B cell (primary cell): ENCODE measurements around the gene RAI1. TPM values are rescaled to one million over a fixed set of nuclear protein-coding genes. Genes with fewer than 3 reads are reported as not detected.
"Not testable (repeated sequence)": the region's sequence is repeated elsewhere in the genome, so short reads cannot be mapped to it uniquely, and the experiment has no call there.

ENCODE experiments used
- ATAC-seq: fragments of 200-7000 bp; cut with Tn5 transposase; one replicate; pipeline ENCODE4 v1.10.0; 2021; ENCODE audit warnings: low read depth, mild to moderate bottlenecking, moderate number of reproducible peaks, moderate library complexity
- CTCF ChIA-PET: fragments of 350-600 bp; sonication (Branson Sonifier 250); formaldehyde crosslinking; loops from one replicate; lab custom pipeline; 2021; ENCODE audit warnings: antibody characterized with exemption, inconsistent platforms; lab: Charles Lee
- POLR2A ChIA-PET: fragments of 350-600 bp; sonication (Branson Sonifier 250); formaldehyde crosslinking; loops from one replicate; lab custom pipeline; 2021; ENCODE audit warnings: antibody characterized with exemption; lab: Charles Lee
- DNase-seq: peaks from one replicate; pipeline ENCODE4 v3.0.0; 2013
- H2AFZ ChIP-seq: 2 replicates; pipeline ENCODE4 v1.6.1; 2012; ENCODE audit warnings: mild to moderate bottlenecking, low read depth, low read length; ENCODE audit not compliant: insufficient read depth, poor library complexity, severe bottlenecking
- H3K27ac ChIP-seq, 2 donors: 1 replicate in 1 of 2; 2 replicates in 1 of 2; pipeline ENCODE4 v1.5.1; 2012 to 2013; ENCODE audit warnings: low read length in 2 of 2, mild to moderate bottlenecking in 2 of 2, moderate library complexity in 1 of 2
- H3K27me3 ChIP-seq, 4 experiments: fragments of 200-600 bp in 1 of 4; sonication (generic) in 1 of 4; replicated peaks in 1 of 4; 1 replicate in 2 of 4; 2 replicates in 2 of 4; pipeline versions ENCODE4 v1.6.1 to v1.7.0; 2013 to 2016; ENCODE audit warnings: low read length in 3 of 4, mild to moderate bottlenecking in 2 of 4, mixed read lengths in 1 of 4, moderate library complexity in 1 of 4; ENCODE audit not compliant: insufficient read depth in 4 of 4, control insufficient read depth in 3 of 4; ENCODE audit errors: control extremely low read depth in 1 of 4
- H3K36me3 ChIP-seq, 2 experiments: replicated peaks in 1 of 2; 1 replicate in 1 of 2; 2 replicates in 1 of 2; pipeline versions ENCODE4 v1.6.1 to v1.7.1; 2013; ENCODE audit warnings: low read length in 1 of 2; ENCODE audit not compliant: insufficient read depth in 2 of 2, control insufficient read depth in 1 of 2; ENCODE audit errors: control extremely low read depth in 1 of 2, extremely low read depth in 1 of 2
- H3K4me1 ChIP-seq, 2 donors: fragments of 200-600 bp in 1 of 2; sonication (generic) in 1 of 2; 1 replicate in 1 of 2; 2 replicates in 1 of 2; pipeline versions ENCODE4 v1.5.1 to v1.6.1; 2013 to 2017; ENCODE audit warnings: low read length in 2 of 2; ENCODE audit not compliant: control insufficient read depth in 2 of 2, insufficient read depth in 2 of 2
- H3K4me2 ChIP-seq: replicated peaks from 2 replicates; pipeline ENCODE3; 2012; ENCODE audit warnings: mild to moderate bottlenecking, low read depth, low read length; ENCODE audit not compliant: poor library complexity, severe bottlenecking
- H3K4me3 ChIP-seq, 5 experiments: fragments of 200-600 bp in 1 of 5; sonication (generic) in 1 of 5; 1 replicate in 3 of 5; 2 replicates in 2 of 5; pipeline versions ENCODE4 v1.5.1 to v1.7.0; 2011 to 2016; ENCODE audit warnings: low read length in 4 of 5, mild to moderate bottlenecking in 4 of 5, low read depth in 2 of 5, control low read depth in 1 of 5, moderate library complexity in 1 of 5; ENCODE audit not compliant: insufficient read depth in 1 of 5; ENCODE audit errors: control extremely low read depth in 1 of 5, extremely low read depth in 1 of 5
- H3K79me2 ChIP-seq: fragments of 200-600 bp; sonication (generic); one replicate; pipeline ENCODE4 v1.6.0; 2016; ENCODE audit warnings: low read length; ENCODE audit not compliant: control insufficient read depth, insufficient read depth
- H3K9ac ChIP-seq: fragments of 200-600 bp; sonication (generic); 2 replicates; pipeline ENCODE4 v1.6.1; 2017; ENCODE audit warnings: mild to moderate bottlenecking, low read length, moderate library complexity
- H3K9me3 ChIP-seq, 3 donors: one replicate each; pipeline versions ENCODE4 v1.6.1 to v1.7.1; 2013; ENCODE audit warnings: low read length in 2 of 3; ENCODE audit not compliant: control insufficient read depth in 2 of 3, insufficient read depth in 1 of 3; ENCODE audit errors: control extremely low read depth in 1 of 3
- H4K20me1 ChIP-seq: 2 replicates; pipeline ENCODE4 v1.6.0; 2012; ENCODE audit warnings: mild to moderate bottlenecking, low read length; ENCODE audit not compliant: insufficient read depth, control insufficient read depth, poor library complexity, severe bottlenecking
- H3K27ac Mint-ChIP-seq: one replicate; pipeline ENCODE4 v1.8.0; 2021; ENCODE audit warnings: mixed read lengths
- H3K27me3 Mint-ChIP-seq: one replicate; pipeline ENCODE4 v1.8.0; 2021; ENCODE audit warnings: mixed read lengths
- H3K4me1 Mint-ChIP-seq: one replicate; pipeline ENCODE4 v1.8.0; 2021; ENCODE audit warnings: mixed read lengths
- H3K4me3 Mint-ChIP-seq: one replicate; pipeline ENCODE4 v1.8.0; 2021; ENCODE audit warnings: mixed read lengths
- H3K9me3 Mint-ChIP-seq: one replicate; pipeline ENCODE4 v1.8.0; 2022; ENCODE audit warnings: mixed read lengths; ENCODE audit not compliant: insufficient read depth
- EZH2 ChIP-seq: IDR thresholded peaks from 2 replicates; pipeline ENCODE4 v1.6.1; 2012; ENCODE audit warnings: borderline replicate concordance, low read depth, mild to moderate bottlenecking, moderate library complexity, low read length; ENCODE audit not compliant: insufficient read depth, poor library complexity, severe bottlenecking
- WGBS: methylation state at CpG from one replicate; pipeline ENCODE4 v1.1.5; 2013; ENCODE audit warnings: missing lambda C conversion rate; ENCODE audit not compliant: insufficient coverage; 5-methylcytosine and 5-hydroxymethylcytosine counted together
- intact Hi-C: fragments of 100-400 bp; cut with micrococcal nuclease; formaldehyde crosslinking; loops from one replicate; pipeline ENCODE4 v1.10.0; 2022
- polyA plus RNA-seq: library from polyadenylated mRNA; depleted of rRNA; stranded (reverse); fragments of >200 nt; gene quantifications from 2 replicates; pipeline ENCODE4 v1.2.3, GENCODE V29; 2012
- total RNA-seq, 2 donors: library from RNA; stranded (reverse); fragments of 120-200 nt in 1 of 2; gene quantifications; 1 replicate in 1 of 2; 2 replicates in 1 of 2; pipeline versions ENCODE4 v1.2.3 to v1.2.4, GENCODE V29; 2013 to 2022
- TF ChIP-seq, protein P1 (sequence below): fragments of 200-600 bp; IDR thresholded peaks from one replicate; pipeline ENCODE4 v1.8.0; 2022; ENCODE audit warnings: antibody characterized with exemption, mild to moderate bottlenecking

The RAI1 gene
- total and polyA plus RNA-seq, 2 donors (not counting 1 experiment from before 2014, with no cell fraction given): 4.7 to 34.0 TPM

DNA sequence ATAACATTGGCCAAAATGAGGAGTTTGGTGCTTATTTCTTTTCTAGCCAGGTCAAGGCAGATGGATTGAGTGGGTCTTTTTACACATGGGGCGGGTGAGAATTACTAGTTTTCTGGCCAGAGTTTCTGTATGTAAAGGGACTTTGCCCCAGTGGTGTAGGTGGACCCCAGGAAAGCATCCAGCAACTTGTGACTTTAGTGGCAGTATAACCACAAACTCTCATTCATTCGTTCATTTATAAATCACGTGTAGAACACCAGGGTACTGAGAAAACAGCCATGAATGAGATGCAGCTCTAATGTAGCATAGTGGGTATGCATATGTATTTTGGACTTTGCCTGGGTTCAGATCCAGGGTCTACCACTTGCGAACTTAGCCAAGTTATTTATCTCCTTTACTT is 8.1 kb downstream of the RAI1 start:
- H3K27ac ChIP-seq: no peak overlapping the region
- no peaks in the 10 kb centered on the region for H3K36me3 ChIP-seq
- peaks cover 78% of the 10 kb centered on the region for H3K79me2 ChIP-seq
- H2AFZ ChIP-seq: no peak overlapping the region
- no peaks in the 10 kb centered on the region for H4K20me1 ChIP-seq
- WGBS: 84% methylated on average over 3 of the region's 4 CpGs
- intact Hi-C loops: no loop called here
- CTCF ChIA-PET: no interaction called here
- no peak for TF ChIP-seq EZH2
- TF ChIP-seq, protein P1, sequence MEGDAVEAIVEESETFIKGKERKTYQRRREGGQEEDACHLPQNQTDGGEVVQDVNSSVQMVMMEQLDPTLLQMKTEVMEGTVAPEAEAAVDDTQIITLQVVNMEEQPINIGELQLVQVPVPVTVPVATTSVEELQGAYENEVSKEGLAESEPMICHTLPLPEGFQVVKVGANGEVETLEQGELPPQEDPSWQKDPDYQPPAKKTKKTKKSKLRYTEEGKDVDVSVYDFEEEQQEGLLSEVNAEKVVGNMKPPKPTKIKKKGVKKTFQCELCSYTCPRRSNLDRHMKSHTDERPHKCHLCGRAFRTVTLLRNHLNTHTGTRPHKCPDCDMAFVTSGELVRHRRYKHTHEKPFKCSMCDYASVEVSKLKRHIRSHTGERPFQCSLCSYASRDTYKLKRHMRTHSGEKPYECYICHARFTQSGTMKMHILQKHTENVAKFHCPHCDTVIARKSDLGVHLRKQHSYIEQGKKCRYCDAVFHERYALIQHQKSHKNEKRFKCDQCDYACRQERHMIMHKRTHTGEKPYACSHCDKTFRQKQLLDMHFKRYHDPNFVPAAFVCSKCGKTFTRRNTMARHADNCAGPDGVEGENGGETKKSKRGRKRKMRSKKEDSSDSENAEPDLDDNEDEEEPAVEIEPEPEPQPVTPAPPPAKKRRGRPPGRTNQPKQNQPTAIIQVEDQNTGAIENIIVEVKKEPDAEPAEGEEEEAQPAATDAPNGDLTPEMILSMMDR: no peak
- H3K27ac Mint-ChIP-seq: no peak overlapping the region
- H3K4me3 Mint-ChIP-seq: no peak overlapping the region
- no peak for DNase-seq
- no peak overlapping the region for H3K4me2 ChIP-seq
- H3K27me3 ChIP-seq: no peaks in the 10 kb centered on the region
- no peaks in the 10 kb centered on the region for H3K9me3 Mint-ChIP-seq
- no peak overlapping the region for H3K9ac ChIP-seq
- POLR2A ChIA-PET: no interaction called here
- no peaks in the 10 kb centered on the region for H3K27me3 Mint-ChIP-seq
- H3K4me1 Mint-ChIP-seq: peaks cover 52% of the 10 kb centered on the region
- H3K4me1 ChIP-seq: peaks cover 41% of the 10 kb centered on the region in 2 donors
- ATAC-seq: no peak
- H3K9me3 ChIP-seq: no peaks in the 10 kb centered on the region
- H3K4me3 ChIP-seq: no peak overlapping the region

DNA sequence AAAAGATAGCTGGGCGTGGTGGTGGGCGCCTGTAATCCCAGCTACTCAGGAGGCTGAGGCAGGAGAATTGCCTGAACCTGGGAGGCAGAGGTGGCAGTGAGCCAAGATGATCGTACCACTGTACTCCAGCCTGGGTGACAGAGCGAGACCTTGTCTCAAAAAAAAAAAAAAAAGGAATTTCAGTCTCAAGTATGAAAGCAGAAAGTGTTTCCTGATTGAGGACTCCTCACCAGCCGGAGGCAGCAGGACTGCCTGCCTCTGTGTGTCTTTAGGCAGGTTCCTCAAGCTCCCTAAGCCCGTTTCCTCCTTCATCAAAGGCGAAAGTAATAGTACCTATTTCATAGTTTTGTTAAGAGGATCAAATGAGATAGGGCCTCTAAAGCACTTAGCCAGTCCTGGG is 9.0 kb downstream of the RAI1 start:
- H4K20me1 ChIP-seq, H3K9ac ChIP-seq, H3K9me3 ChIP-seq, H2AFZ ChIP-seq, H3K27me3 Mint-ChIP-seq, H3K27me3 ChIP-seq, POLR2A ChIA-PET, H3K4me3 ChIP-seq, DNase-seq, H3K9me3 Mint-ChIP-seq, H3K36me3 ChIP-seq, ATAC-seq: not testable (repeated sequence)
- peak overlapping the region; percentile 54 for H3K27ac Mint-ChIP-seq
- H3K4me3 Mint-ChIP-seq: peak overlapping the region; percentile 45
- Histone ChIP-seq H3K79me2 (peaks cover 76% of the 10 kb centered on the region), H3K27ac (peak overlapping the region in 1 of 2 donors; percentile 57), H3K4me2 (peak overlapping the region; percentile 3), H3K4me1 (peaks cover 43 to 47% of the 10 kb centered on the region in 2 donors)
- CTCF ChIA-PET: interaction anchor here (0.7 to 2.3 kb wide), 4 partner anchors 8 to 170 kb away, joined by 3 to 5 read pairs (median 3); no protein-coding TSS in a partner anchor
- H3K4me1 Mint-ChIP-seq: peaks cover 50% of the 10 kb centered on the region
- 42% methylated on average over 2 of the region's 7 CpGs for WGBS
- intact Hi-C loops: loop anchor here (5.0 kb wide), 2 partner anchors 37 to 147 kb away; partner anchors contain the start of gene SREBF1
